Astrocyte of the spinal cord (primary cell): Measurements from ENCODE around the gene GPS2.

ENCODE experiments used
- DNase-seq: peaks from one replicate; pipeline ENCODE4 v3.0.0; 2011; ENCODE audit warnings: low read depth, low spot score
- H3K4me3 ChIP-seq: 2 replicates; pipeline ENCODE4 v1.5.1; 2011; ENCODE audit warnings: low read depth, mild to moderate bottlenecking, low read length, moderate library complexity
- in situ Hi-C: cut with HindIII; loops from 2 replicates; pipeline ENCODE4 v1.10.0; 2017; ENCODE audit warnings: low sequenced_read_pairs
- TF ChIP-seq, protein P1 (sequence below): IDR thresholded peaks from 2 replicates; pipeline ENCODE4 v1.5.1; 2012; ENCODE audit warnings: low read depth, mild to moderate bottlenecking, low read length, inconsistent platforms

The GPS2 gene

DNA sequence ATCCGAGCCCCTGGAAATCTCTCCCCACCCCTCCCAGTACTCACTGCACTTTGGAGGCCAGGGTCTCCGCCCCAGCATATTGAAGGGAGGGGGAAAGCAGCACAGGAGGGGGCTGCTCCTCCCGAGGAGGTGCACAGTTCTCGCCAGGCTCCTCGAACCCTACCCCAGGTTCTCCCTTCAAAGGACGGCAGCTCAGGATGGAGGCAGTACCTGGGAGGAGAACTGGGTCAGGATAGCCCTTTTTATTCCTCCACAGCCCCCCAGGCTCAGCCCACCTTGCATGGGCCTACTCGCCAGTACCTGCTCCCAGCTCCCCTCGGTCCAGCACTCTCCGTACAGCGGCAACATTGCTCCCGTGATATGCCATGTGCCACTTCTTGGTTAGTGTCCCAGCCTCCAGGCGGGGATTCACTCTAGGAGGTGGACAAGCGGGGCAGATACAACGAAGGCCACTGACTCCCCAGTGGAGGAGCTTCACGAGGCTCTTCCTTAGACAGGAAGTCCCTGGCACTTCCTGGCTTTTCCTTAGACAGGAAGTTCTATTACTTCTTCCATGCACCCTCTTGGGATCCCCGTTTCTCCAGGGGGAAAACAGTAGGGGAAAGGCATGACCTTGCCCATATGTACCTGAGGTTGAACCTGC, 2.1 kb upstream of the GPS2 start:
- no peak overlapping the region for H3K4me3 ChIP-seq
- in situ Hi-C loops: no loop called here
- no peak for DNase-seq
- TF ChIP-seq, protein P1, sequence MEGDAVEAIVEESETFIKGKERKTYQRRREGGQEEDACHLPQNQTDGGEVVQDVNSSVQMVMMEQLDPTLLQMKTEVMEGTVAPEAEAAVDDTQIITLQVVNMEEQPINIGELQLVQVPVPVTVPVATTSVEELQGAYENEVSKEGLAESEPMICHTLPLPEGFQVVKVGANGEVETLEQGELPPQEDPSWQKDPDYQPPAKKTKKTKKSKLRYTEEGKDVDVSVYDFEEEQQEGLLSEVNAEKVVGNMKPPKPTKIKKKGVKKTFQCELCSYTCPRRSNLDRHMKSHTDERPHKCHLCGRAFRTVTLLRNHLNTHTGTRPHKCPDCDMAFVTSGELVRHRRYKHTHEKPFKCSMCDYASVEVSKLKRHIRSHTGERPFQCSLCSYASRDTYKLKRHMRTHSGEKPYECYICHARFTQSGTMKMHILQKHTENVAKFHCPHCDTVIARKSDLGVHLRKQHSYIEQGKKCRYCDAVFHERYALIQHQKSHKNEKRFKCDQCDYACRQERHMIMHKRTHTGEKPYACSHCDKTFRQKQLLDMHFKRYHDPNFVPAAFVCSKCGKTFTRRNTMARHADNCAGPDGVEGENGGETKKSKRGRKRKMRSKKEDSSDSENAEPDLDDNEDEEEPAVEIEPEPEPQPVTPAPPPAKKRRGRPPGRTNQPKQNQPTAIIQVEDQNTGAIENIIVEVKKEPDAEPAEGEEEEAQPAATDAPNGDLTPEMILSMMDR: no peak

DNA sequence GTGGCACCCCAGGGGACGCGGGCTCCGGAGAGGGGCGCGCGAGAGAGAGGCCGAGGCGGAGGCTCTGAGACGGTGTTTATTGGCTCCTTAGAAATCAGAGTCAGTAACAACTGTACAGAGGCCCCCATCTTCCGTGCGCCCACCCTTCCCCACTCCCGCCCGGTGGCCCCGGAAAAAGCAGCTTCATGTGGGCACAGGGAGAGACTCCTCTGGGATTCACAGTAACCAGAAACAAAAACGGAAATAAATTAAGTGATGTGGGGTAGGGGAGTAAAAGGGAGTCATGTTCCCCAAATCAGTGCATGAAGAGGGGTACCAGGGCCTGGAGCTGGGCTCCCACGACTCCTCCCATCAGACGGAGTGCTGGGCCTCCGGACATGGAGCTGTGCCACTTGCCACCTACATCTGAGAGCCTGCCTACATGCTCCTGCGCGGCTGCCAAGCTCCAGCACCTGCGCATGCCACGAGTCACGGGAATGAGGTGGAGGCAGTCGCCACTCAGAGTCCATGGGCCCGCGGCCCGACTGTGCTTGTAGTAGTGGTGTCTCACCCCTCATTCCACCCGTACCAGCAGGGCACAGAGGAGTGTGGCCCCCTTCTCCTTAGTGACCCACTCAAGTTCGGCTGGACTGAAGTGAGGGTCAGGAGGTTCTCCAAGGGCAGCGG, 543 bp upstream of the GPS2 start:
- TF ChIP-seq, protein P1: no peak
- in situ Hi-C loops: no loop called here
- DNase-seq: no peak
- H3K4me3 ChIP-seq: peak overlapping the region; percentile 59

DNA sequence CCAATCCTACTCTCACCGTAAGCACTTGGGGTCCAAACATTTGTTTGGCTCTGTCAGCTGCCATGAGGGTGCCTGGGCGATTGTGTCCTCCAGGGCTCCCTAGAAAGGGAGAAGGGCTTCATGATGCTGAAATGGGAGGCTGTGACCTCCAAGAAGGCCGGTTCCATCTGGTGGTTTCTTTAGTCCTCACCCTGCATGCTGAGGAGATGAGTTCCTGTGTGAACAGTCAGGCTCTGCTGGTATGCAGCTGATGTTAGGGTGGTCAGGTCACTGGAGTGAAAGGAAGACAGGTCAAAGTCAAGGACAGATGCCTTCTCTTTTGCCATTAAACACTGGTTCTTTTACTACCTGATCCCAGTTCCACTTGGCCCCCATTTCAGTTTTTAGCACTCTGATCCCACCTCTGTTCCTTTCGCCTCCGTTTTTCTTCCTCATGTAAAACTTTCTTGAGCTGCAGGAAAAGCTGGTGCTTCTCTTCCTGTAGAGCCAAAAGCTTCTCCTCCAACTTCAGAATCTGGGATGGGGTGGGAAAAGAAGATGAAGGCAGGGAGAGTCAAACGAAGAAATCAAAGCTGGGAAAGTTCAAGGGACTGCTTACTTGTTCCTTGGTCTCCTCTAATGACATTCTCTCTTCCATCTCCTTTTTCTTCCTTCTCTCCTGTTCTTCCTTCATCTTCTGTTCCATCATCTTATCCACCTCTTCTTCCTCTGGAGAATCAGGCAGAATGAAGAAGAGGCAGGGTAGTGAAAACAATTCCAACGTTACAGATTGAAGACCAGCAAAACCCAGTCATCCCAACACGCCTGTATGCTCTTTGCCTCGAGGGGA, 1.1 kb downstream of the GPS2 start:
- H3K4me3 ChIP-seq: peak overlapping the region; percentile 59
- in situ Hi-C loops: no loop called here
- DNase-seq: no peak
- TF ChIP-seq, protein P1: no peak

DNA sequence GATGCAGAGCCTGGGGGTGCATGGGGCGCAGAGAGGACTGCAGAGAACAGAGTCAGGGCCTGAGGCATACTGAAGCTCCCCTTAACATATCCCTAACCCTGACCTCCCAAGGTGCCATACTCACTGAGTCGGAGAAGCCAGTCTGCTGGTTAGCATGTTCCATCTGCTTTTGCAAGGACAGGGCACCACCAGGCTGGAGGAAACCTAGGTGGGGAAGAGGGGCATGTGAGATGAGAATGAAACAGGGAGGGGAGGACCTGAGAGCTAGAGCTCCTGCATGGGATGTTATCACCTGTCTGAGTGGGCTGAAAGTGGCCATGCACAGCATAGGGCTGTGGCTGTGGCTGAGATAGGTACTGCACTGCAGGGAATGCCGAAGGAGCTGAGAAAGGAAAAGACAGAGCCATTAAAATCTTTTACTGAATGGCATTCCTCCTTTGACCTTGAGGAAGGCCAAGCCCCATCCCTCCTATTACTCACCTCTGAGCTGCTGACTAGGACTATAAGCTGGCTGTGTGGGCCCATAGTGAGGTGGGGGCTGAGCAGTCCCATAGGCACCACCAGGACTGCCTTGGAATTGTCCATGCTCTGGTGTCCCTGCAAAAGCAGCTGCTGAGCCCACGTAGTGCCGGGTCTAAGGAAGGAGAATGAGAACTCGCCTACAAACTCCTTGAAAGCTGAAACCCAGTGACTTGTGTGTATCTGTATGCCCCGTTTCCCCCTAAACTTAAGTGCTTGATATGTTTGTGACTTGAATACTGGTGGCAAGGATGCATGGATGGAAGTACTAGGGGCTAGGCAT, 1.9 kb downstream of the GPS2 start:
- TF ChIP-seq, protein P1: no peak
- in situ Hi-C loops: no loop called here
- no peak for DNase-seq
- H3K4me3 ChIP-seq: no peak overlapping the region

DNA sequence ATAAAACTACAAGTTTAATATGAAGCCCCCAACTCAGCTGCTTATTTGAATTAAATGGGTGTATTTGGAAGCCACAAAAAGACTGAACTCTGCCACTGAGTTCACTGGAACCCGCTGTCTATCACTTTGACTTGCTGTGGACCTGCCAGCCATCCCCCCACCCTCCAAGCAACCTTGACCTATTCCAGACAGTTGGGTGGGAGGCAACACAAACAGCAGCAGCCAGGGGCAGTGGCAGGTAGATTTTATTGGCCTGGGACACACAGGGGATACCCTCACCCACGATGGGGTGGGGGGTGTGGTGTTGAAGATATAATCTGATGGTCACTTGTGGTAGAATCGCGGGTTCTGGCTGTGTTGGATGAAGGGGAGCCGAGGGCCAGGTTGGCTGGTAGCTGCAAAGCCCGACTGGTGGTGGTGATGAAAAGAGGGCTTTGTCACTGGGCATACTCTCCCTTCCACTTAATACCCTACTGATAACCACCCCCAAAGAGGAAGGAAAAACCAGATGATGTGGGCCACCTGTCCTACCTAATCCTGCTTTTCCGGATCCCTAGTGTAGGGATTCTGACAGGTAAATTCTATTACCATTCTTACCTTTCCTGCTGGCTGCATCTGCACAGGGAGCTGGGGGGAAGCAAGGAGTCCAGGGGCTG, 2.6 kb downstream of the GPS2 start:
- no peak for DNase-seq

More for the DNA sequence above, 2.6 kb downstream of the GPS2 start:
- H3K4me3 ChIP-seq: no peak overlapping the region
- in situ Hi-C loops: no loop called here
- TF ChIP-seq, protein P1: no peak
